ENCODE data around the gene GRID2IP. TPM values are rescaled to one million over a fixed set of nuclear protein-coding genes. Genes with fewer than 3 reads are reported as not detected.

Gene GRID2IP
- polyA plus RNA-seq, 1 donor from 2014 or later, result 0.09 TPM

- Mint-ChIP-seq H3K27me3 (no peaks in the 10 kb centered on the region), H3K36me3 (peaks cover 3% of the 10 kb centered on the region), H3K4me3 (no peak overlapping the region), H3K27ac (no peak overlapping the region), H3K9me3 (no peaks in the 10 kb centered on the region), H3K4me1 (no peaks in the 10 kb centered on the region)
These were observed 55.5 kb downstream of the GRID2IP start for GRCh38 chr7:6495597-6496262.

GRCh38 chr7:6494365-6494764, 56.9 kb downstream of the GRID2IP start:
- Mint-ChIP-seq H3K9me3 (no peaks in the 10 kb centered on the region), H3K27ac (no peak overlapping the region), H3K4me1 (no peaks in the 10 kb centered on the region), H3K36me3 (peaks cover 3% of the 10 kb centered on the region), H3K27me3 (no peaks in the 10 kb centered on the region), H3K4me3 (no peak overlapping the region)

- Mint-ChIP-seq H3K36me3 (peaks cover 3% of the 10 kb centered on the region), H3K27ac (no peak overlapping the region), H3K27me3 (no peaks in the 10 kb centered on the region), H3K4me3 (no peak overlapping the region), H3K4me1 (no peaks in the 10 kb centered on the region), H3K9me3 (no peaks in the 10 kb centered on the region)
These were observed 60.1 kb downstream of the GRID2IP start for GRCh38 chr7:6491194-6491593.

GRCh38 chr7:6489612-6490011, 61.6 kb downstream of the GRID2IP start:
- Mint-ChIP-seq H3K4me3 (no peak overlapping the region), H3K27me3 (no peaks in the 10 kb centered on the region)

GRCh38 chr7:6487184-6487545, 64.1 kb downstream of the GRID2IP start:
- Mint-ChIP-seq H3K4me3 (peak overlapping the region in 1 of 4 donors; percentile 31), H3K27ac (no peak overlapping the region), H3K27me3 (no peaks in the 10 kb centered on the region), H3K4me1 (peaks cover 7 to 17% (median 8%) of the 10 kb centered on the region in 3 donors), H3K36me3 (peaks cover 3% of the 10 kb centered on the region), H3K9me3 (no peaks in the 10 kb centered on the region)

More at GRCh38 chr7:6489612-6490011, 61.6 kb downstream of the GRID2IP start:
- Mint-ChIP-seq H3K4me1 (peaks cover 0 to 2% (median under 1%) of the 10 kb centered on the region in 3 donors), H3K9me3 (no peaks in the 10 kb centered on the region), H3K27ac (no peak overlapping the region), H3K36me3 (peaks cover 3% of the 10 kb centered on the region)

- H3K4me3 Mint-ChIP-seq, result peak overlapping the region in 2 of 4 donors; percentile 44 to 45
- H3K4me1 Mint-ChIP-seq, result peaks cover 9 to 18% (median 10%) of the 10 kb centered on the region in 3 donors
- no peaks in the 10 kb centered on the region for H3K27me3 Mint-ChIP-seq
- peak overlapping the region in 1 of 3 donors; percentile 48 for H3K27ac Mint-ChIP-seq
- H3K9me3 Mint-ChIP-seq, result no peaks in the 10 kb centered on the region
- peaks cover 3% of the 10 kb centered on the region for H3K36me3 Mint-ChIP-seq
These were observed 64.7 kb downstream of the GRID2IP start for GRCh38 chr7:6486438-6487183.

GRCh38 chr7:6482743-6483119, 68.5 kb downstream of the GRID2IP start:
- H3K27me3 Mint-ChIP-seq, result no peaks in the 10 kb centered on the region
- H3K9me3 Mint-ChIP-seq, result no peaks in the 10 kb centered on the region
- H3K27ac Mint-ChIP-seq, result peak overlapping the region; percentile 29 to 99 (median 90)
- peaks cover 36 to 40% (median 39%) of the 10 kb centered on the region in 3 donors for H3K4me1 Mint-ChIP-seq
- H3K36me3 Mint-ChIP-seq, result no peaks in the 10 kb centered on the region
- peak overlapping the region; percentile 93 to 100 (median 97) for H3K4me3 Mint-ChIP-seq

- no peaks in the 10 kb centered on the region for H3K36me3 Mint-ChIP-seq
- H3K27me3 Mint-ChIP-seq, result no peaks in the 10 kb centered on the region
- H3K4me3 Mint-ChIP-seq, result peak overlapping the region; percentile 57 to 100 (median 88)
- H3K9me3 Mint-ChIP-seq, result no peaks in the 10 kb centered on the region
- peaks cover 40 to 44% (median 43%) of the 10 kb centered on the region in 3 donors for H3K4me1 Mint-ChIP-seq
- peak overlapping the region in 1 of 3 donors; percentile 99 for H3K27ac Mint-ChIP-seq
These were observed 69.0 kb downstream of the GRID2IP start for GRCh38 chr7:6482307-6482706.

- Mint-ChIP-seq H3K27ac (peak overlapping the region in 1 of 3 donors; percentile 48), H3K9me3 (no peaks in the 10 kb centered on the region), H3K36me3 (no peaks in the 10 kb centered on the region), H3K4me3 (peak overlapping the region in 3 of 4 donors; percentile 12 to 85 (median 83)), H3K4me1 (peaks cover 41 to 52% (median 48%) of the 10 kb centered on the region in 3 donors), H3K27me3 (no peaks in the 10 kb centered on the region)
These were observed 69.8 kb downstream of the GRID2IP start for GRCh38 chr7:6481445-6481844.

- Mint-ChIP-seq H3K36me3 (no peaks in the 10 kb centered on the region), H3K4me1 (peaks cover 47 to 56% (median 51%) of the 10 kb centered on the region in 3 donors), H3K27ac (no peak overlapping the region), H3K4me3 (peak overlapping the region in 2 of 4 donors; percentile 24 to 78), H3K9me3 (no peaks in the 10 kb centered on the region), H3K27me3 (no peaks in the 10 kb centered on the region)
These were observed 71.0 kb downstream of the GRID2IP start for GRCh38 chr7:6480323-6480660.

- Mint-ChIP-seq H3K36me3 (no peaks in the 10 kb centered on the region), H3K9me3 (no peaks in the 10 kb centered on the region), H3K27me3 (no peaks in the 10 kb centered on the region), H3K4me1 (peaks cover 42 to 56% (median 49%) of the 10 kb centered on the region in 3 donors), H3K27ac (peak overlapping the region in 2 of 3 donors; percentile 18 to 23), H3K4me3 (peak overlapping the region in 2 of 4 donors; percentile 9 to 50)
These were observed 72.2 kb downstream of the GRID2IP start for GRCh38 chr7:6479067-6479466.

GRCh38 chr7:6478186-6478585, 73.1 kb downstream of the GRID2IP start:
- Mint-ChIP-seq H3K36me3 (no peaks in the 10 kb centered on the region), H3K27me3 (no peaks in the 10 kb centered on the region), H3K27ac (peak overlapping the region in 1 of 3 donors; percentile 16), H3K9me3 (no peaks in the 10 kb centered on the region), H3K4me3 (peak overlapping the region in 1 of 4 donors; percentile 78), H3K4me1 (peaks cover 44 to 56% (median 50%) of the 10 kb centered on the region in 3 donors)

- Mint-ChIP-seq H3K4me3 (peak overlapping the region in 2 of 4 donors; percentile 45 to 72), H3K27me3 (no peaks in the 10 kb centered on the region), H3K27ac (peak overlapping the region in 1 of 3 donors; percentile 51), H3K4me1 (peaks cover 36 to 50% (median 45%) of the 10 kb centered on the region in 3 donors), H3K36me3 (no peaks in the 10 kb centered on the region), H3K9me3 (no peaks in the 10 kb centered on the region)
These were observed 74.0 kb downstream of the GRID2IP start for GRCh38 chr7:6477318-6477660.

- no peak overlapping the region for H3K27ac Mint-ChIP-seq
- H3K9me3 Mint-ChIP-seq, result no peaks in the 10 kb centered on the region
- H3K4me3 Mint-ChIP-seq, result peak overlapping the region in 2 of 4 donors; percentile 34 to 79
- H3K27me3 Mint-ChIP-seq, result no peaks in the 10 kb centered on the region
- H3K4me1 Mint-ChIP-seq, result peaks cover 34 to 49% (median 44%) of the 10 kb centered on the region in 3 donors
- no peaks in the 10 kb centered on the region for H3K36me3 Mint-ChIP-seq
These were observed 74.5 kb downstream of the GRID2IP start for GRCh38 chr7:6476596-6477317.
